Esophagus squamous epithelium (tissue), 4 donors: ENCODE results near the gene BDP1.
"Not testable (repeated sequence)": the region's sequence is repeated elsewhere in the genome, so short reads cannot be mapped to it uniquely, and the experiment has no call there.

Source experiments
- POLR2A ChIP-seq, 4 donors: fragments of 450-650 bp; IDR thresholded peaks; one replicate each; pipeline ENCODE4 v1.6.1; 2017; ENCODE audit warnings: antibody characterized with exemption in 4 of 4, mild to moderate bottlenecking in 4 of 4, moderate library complexity in 3 of 4
- TF ChIP-seq, protein P1 (sequence below), 6 experiments: fragments of 450-650 bp in 4 of 6; fragments of 200-600 bp in 2 of 6; sonication (generic) in 2 of 6; IDR thresholded peaks; one replicate each; pipeline ENCODE4 v1.5.1; 2016 to 2019; ENCODE audit warnings: antibody characterized with exemption in 6 of 6, mild to moderate bottlenecking in 4 of 6, moderate library complexity in 4 of 6

DNA sequence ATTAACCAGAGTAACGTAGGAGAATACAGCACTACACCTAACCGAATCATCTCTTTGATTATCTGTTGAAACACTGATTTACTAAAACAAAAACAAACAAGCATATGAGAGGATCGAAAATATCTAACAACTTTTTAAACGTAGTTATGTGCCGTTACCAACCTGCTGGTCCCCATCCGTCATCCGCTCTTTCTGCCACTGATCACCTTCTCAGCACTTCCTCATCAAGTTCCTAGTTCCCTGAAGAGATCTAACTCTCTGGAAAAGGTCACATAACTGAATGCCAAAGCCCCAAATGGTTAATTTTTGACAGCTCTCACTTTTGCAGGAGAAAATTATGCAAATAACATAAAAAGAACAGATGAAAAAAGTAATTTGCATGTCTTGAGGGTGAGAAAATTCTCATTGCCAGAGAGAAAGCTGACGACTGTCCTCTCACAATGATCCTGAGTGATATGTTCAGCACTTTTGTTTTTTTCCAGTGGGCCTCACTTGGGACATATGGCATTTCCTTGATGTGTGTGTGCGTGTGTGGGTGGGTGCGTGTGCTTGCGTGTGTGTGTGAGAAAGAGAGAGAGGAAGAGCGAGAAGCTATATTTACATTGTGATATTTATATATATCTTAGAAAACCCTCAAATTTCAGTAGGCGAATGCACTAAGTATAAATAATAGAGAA, 8.8 kb upstream of the BDP1 start:
- TF ChIP-seq, protein P1, sequence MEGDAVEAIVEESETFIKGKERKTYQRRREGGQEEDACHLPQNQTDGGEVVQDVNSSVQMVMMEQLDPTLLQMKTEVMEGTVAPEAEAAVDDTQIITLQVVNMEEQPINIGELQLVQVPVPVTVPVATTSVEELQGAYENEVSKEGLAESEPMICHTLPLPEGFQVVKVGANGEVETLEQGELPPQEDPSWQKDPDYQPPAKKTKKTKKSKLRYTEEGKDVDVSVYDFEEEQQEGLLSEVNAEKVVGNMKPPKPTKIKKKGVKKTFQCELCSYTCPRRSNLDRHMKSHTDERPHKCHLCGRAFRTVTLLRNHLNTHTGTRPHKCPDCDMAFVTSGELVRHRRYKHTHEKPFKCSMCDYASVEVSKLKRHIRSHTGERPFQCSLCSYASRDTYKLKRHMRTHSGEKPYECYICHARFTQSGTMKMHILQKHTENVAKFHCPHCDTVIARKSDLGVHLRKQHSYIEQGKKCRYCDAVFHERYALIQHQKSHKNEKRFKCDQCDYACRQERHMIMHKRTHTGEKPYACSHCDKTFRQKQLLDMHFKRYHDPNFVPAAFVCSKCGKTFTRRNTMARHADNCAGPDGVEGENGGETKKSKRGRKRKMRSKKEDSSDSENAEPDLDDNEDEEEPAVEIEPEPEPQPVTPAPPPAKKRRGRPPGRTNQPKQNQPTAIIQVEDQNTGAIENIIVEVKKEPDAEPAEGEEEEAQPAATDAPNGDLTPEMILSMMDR (IDR thresholded peaks at IDR 0.05) = not testable (repeated sequence)
- not testable (repeated sequence) for TF ChIP-seq POLR2A (IDR thresholded peaks at IDR 0.05)
